ENCODE measurements around the gene WASHC2C.
"Not testable (repeated sequence)": the region's sequence is repeated elsewhere in the genome, so short reads cannot be mapped to it uniquely, and the experiment has no call there.

DNA sequence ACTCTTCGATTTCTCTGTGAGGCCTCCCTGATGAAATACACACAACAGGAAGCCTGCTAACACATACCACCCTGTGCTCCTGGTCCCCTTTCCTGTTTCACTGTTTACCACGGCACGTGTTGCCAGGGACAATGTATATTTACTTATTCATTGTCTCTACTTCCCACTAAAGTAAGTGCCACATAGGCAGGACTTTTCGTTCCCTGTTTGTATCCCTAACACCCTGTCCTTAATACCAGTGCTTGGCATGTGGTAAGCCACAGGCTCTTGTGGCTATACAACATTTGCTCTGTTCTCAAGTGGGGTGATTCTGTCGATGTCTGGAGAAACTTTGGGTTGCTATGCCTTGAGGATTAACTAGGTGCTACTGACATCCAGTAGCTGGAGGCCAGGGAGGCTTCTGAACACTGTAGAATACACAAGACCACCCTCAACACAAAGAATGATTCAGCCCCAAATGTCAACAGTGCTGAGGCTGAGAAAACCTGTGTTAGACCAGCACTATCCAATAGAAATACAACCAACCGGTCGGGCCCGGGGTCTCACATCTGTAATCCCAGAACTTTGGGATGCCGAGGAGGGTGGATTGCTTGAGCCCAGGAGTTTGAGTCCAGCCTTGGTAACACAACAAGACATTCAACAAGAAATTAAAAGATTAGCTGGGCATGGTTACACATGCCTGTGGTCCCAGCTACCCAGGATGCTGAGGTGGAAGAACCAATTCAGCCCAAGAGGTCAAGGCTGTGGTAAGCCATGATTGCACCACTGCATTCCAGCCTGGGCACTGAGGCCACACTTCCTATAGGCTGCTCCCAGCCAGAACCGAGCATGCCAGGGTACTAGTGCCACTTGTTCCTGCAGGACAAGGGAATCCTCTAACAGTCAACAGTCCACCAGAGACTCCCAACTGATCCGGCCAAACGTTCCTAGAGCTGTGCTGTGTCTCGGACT, 76.3 kb downstream of the WASHC2C start:
- TF ChIP-seq ZFX (IDR thresholded peaks at IDR 0.05): not testable (repeated sequence)
- TF ChIP-seq, protein P1, sequence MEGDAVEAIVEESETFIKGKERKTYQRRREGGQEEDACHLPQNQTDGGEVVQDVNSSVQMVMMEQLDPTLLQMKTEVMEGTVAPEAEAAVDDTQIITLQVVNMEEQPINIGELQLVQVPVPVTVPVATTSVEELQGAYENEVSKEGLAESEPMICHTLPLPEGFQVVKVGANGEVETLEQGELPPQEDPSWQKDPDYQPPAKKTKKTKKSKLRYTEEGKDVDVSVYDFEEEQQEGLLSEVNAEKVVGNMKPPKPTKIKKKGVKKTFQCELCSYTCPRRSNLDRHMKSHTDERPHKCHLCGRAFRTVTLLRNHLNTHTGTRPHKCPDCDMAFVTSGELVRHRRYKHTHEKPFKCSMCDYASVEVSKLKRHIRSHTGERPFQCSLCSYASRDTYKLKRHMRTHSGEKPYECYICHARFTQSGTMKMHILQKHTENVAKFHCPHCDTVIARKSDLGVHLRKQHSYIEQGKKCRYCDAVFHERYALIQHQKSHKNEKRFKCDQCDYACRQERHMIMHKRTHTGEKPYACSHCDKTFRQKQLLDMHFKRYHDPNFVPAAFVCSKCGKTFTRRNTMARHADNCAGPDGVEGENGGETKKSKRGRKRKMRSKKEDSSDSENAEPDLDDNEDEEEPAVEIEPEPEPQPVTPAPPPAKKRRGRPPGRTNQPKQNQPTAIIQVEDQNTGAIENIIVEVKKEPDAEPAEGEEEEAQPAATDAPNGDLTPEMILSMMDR (conservative IDR thresholded peaks at IDR 0.05): not testable (repeated sequence)
